GM23338 (cell line): ENCODE data around the gene ELMO2. TPM values are rescaled to one million over a fixed set of nuclear protein-coding genes. Genes with fewer than 3 reads are reported as not detected.

Experiments
- ATAC-seq: fragments of 200-7000 bp; cut with Tn5 transposase; 3 replicates; pipeline ENCODE4 v1.9.1; 2020
- DNase-seq: peaks from one replicate; pipeline ENCODE4 v3.0.0-alpha.2; 2015; ENCODE audit warnings: low spot score
- H2AFZ ChIP-seq: fragments of 200-600 bp; sonication (generic); 2 replicates; pipeline ENCODE4 v1.8.0; 2016; ENCODE audit warnings: antibody characterized with exemption, mild to moderate bottlenecking, moderate library complexity
- H3F3A ChIP-seq: fragments of 200-600 bp; sonication (generic); replicated peaks from 2 replicates; pipeline ENCODE4 v1.8.0; 2017; ENCODE audit warnings: antibody characterized with exemption, mixed run types, low read depth
- H3K27ac ChIP-seq: fragments of 200-600 bp; sonication (generic); 2 replicates; pipeline ENCODE4 v1.6.1; 2016; ENCODE audit warnings: low read depth
- H3K27me3 ChIP-seq: fragments of 200-600 bp; sonication (generic); 2 replicates; pipeline ENCODE4 v1.8.0; 2016; ENCODE audit warnings: mild to moderate bottlenecking, mixed run types, moderate library complexity; ENCODE audit not compliant: insufficient read depth
- H3K36me3 ChIP-seq: fragments of 200-600 bp; sonication (generic); 2 replicates; pipeline ENCODE4 v1.8.0; 2016; ENCODE audit warnings: mild to moderate bottlenecking; ENCODE audit not compliant: insufficient read depth
- H3K4me1 ChIP-seq: fragments of 200-600 bp; sonication (generic); 2 replicates; pipeline ENCODE4 v1.8.0; 2016; ENCODE audit warnings: mild to moderate bottlenecking, moderate library complexity; ENCODE audit not compliant: insufficient read depth
- H3K4me2 ChIP-seq: fragments of 200-600 bp; sonication (generic); 2 replicates; pipeline ENCODE4 v1.7.1; 2017; ENCODE audit warnings: mixed run types
- H3K4me3 ChIP-seq: fragments of 200-600 bp; sonication (generic); 2 replicates; pipeline ENCODE4 v1.6.1; 2016; ENCODE audit warnings: mixed run types
- H3K79me2 ChIP-seq: fragments of 200-600 bp; sonication (generic); replicated peaks from 2 replicates; pipeline ENCODE4 v1.8.0; 2017; ENCODE audit warnings: mild to moderate bottlenecking; ENCODE audit not compliant: insufficient read depth
- H3K9me2 ChIP-seq: fragments of 200-600 bp; sonication (generic); 2 replicates; pipeline ENCODE4 v1.8.0; 2017; ENCODE audit not compliant: insufficient read depth
- H4K20me1 ChIP-seq: fragments of 200-600 bp; sonication (generic); replicated peaks from 2 replicates; pipeline ENCODE4 v1.8.0; 2017; ENCODE audit warnings: mild to moderate bottlenecking; ENCODE audit not compliant: insufficient read depth
- H3K27ac Mint-ChIP-seq: 2 replicates; pipeline ENCODE4 v1.8.0; 2020; ENCODE audit warnings: inconsistent platforms, mild to moderate bottlenecking, moderate library complexity, mixed read lengths
- H3K27me3 Mint-ChIP-seq: 3 replicates; pipeline ENCODE4 v1.8.0; 2022; ENCODE audit warnings: low read depth, mild to moderate bottlenecking, moderate library complexity, mixed read lengths, inconsistent platforms; ENCODE audit not compliant: insufficient read depth, poor library complexity
- H3K36me3 Mint-ChIP-seq: 3 replicates; pipeline ENCODE4 v1.8.0; 2021; ENCODE audit warnings: low read depth, mild to moderate bottlenecking, inconsistent platforms, moderate library complexity, mixed read lengths
- H3K4me1 Mint-ChIP-seq: 3 replicates; pipeline ENCODE4 v1.8.0; 2020; ENCODE audit warnings: mild to moderate bottlenecking, inconsistent platforms, mixed read lengths
- H3K4me3 Mint-ChIP-seq: 3 replicates; pipeline ENCODE4 v1.8.0; 2021; ENCODE audit warnings: moderate library complexity, mild to moderate bottlenecking, inconsistent platforms, mixed read lengths
- H3K9me3 Mint-ChIP-seq: 3 replicates; pipeline ENCODE4 v1.8.0; 2020; ENCODE audit warnings: moderate library complexity, mild to moderate bottlenecking, inconsistent platforms, mixed read lengths
- CTCF ChIP-seq, 2 experiments: fragments of 200-600 bp in 1 of 2; sonication (generic) in 1 of 2; conservative IDR thresholded peaks; 2 replicates each; pipeline versions ENCODE4 v1.5.1 to v1.6.1; 2016 to 2017; ENCODE audit warnings: antibody characterized with exemption in 2 of 2, low read depth in 2 of 2, mild to moderate bottlenecking in 2 of 2, moderate library complexity in 1 of 2
- ETS1 ChIP-seq: IDR thresholded peaks from 2 replicates; pipeline ENCODE4 v1.6.1; 2016; ENCODE audit warnings: antibody characterized with exemption
- EZH2 ChIP-seq: fragments of 200-600 bp; sonication (generic); IDR thresholded peaks from one replicate; pipeline ENCODE4 v1.8.0; 2017; ENCODE audit warnings: antibody characterized with exemption, mild to moderate bottlenecking, low read depth; ENCODE audit not compliant: unreplicated experiment
- EZH2phosphoT487 ChIP-seq: fragments of 200-600 bp; sonication (generic); IDR thresholded peaks from one replicate; pipeline ENCODE4 v1.8.1; 2018; ENCODE audit warnings: antibody characterized with exemption; ENCODE audit not compliant: unreplicated experiment
- JUNB ChIP-seq: IDR thresholded peaks from one replicate; pipeline ENCODE4 v1.6.1; 2016; ENCODE audit warnings: antibody characterized with exemption; ENCODE audit not compliant: unreplicated experiment
- NANOG ChIP-seq: IDR thresholded peaks from 2 replicates; pipeline ENCODE4 v1.6.1; 2016; ENCODE audit warnings: antibody characterized with exemption, borderline replicate concordance
- POLR2AphosphoS5 ChIP-seq: IDR thresholded peaks from 2 replicates; pipeline ENCODE4 v1.6.1; 2016; ENCODE audit warnings: antibody characterized with exemption, low read depth
- REST ChIP-seq: IDR thresholded peaks from one replicate; pipeline ENCODE4 v1.6.1; 2018; ENCODE audit warnings: antibody characterized with exemption; ENCODE audit not compliant: unreplicated experiment
- STAT1 ChIP-seq: IDR thresholded peaks from one replicate; pipeline ENCODE4 v1.6.1; 2016; ENCODE audit warnings: antibody characterized with exemption; ENCODE audit not compliant: unreplicated experiment
- ZNF114 ChIP-seq: fragments of 250-450 bp; sonication (Bioruptor Pico); IDR thresholded peaks from 2 replicates; pipeline ENCODE4 v1.5.0; 2020; ENCODE audit warnings: mild to moderate bottlenecking, moderate library complexity
- ZNF331 ChIP-seq: fragments of 250-450 bp; sonication (Bioruptor Pico); IDR thresholded peaks from 2 replicates; pipeline ENCODE4 v1.5.0; 2020; ENCODE audit warnings: low read depth, mild to moderate bottlenecking, moderate library complexity
- ZNF462 ChIP-seq: fragments of 250-450 bp; sonication (Bioruptor Pico); IDR thresholded peaks from 2 replicates; pipeline ENCODE4 v1.5.0; 2020; ENCODE audit warnings: mild to moderate bottlenecking, moderate library complexity
- polyA plus RNA-seq: library from polyadenylated mRNA; unstranded; fragments of >200 nt; fragmentation: Nextera tagmentation; extraction: Ambion mirVana; gene quantifications from 2 replicates; pipeline ENCODE4 v1.2.1, GENCODE V29; 2016
- total RNA-seq: library from RNA; depleted of rRNA; stranded (reverse); fragments of >200 nt; shearing (Covaris generic); gene quantifications from 2 replicates; pipeline ENCODE4 v1.2.3, GENCODE V29; 2014

Gene ELMO2
- total and polyA plus RNA-seq, 2 experiments from 2014 or later, result 15.1 to 44.1 TPM

GRCh38 chr20:46364670-46365486 is 41.5 kb downstream of the ELMO2 start:
- Histone ChIP-seq H3K36me3 (peaks cover 4% of the 10 kb centered on the region), H3K79me2 (peaks cover 30% of the 10 kb centered on the region), H3K4me1 (peaks cover 13% of the 10 kb centered on the region), H3K27ac (no peak overlapping the region), H3K4me2 (peak overlapping the region; percentile 77), H3K27me3 (no peaks in the 10 kb centered on the region), H4K20me1 (peaks cover 14% of the 10 kb centered on the region), H3K9me2 (no peaks in the 10 kb centered on the region), H3K4me3 (peak overlapping the region; percentile 93), H2AFZ (peak overlapping the region; percentile 44; the same call in 1 of the 2 replicates), H3F3A (0 out of 2 replicates have a peak, but pooled peaks cover 5% of the 10 kb centered on the region)
- Mint-ChIP-seq H3K27me3 (peaks cover 7% of the 10 kb centered on the region), H3K9me3 (no peaks in the 10 kb centered on the region; the same call in 2 of the 3 replicates), H3K4me3 (peak overlapping the region; percentile 90), H3K36me3 (peaks cover 33% of the 10 kb centered on the region), H3K4me1 (peaks cover 13% of the 10 kb centered on the region; the same call in 2 of the 3 replicates), H3K27ac (peak overlapping the region; percentile 80)
- ATAC-seq (no peak), DNase-seq (no peak)
- no peak for TF ChIP-seq ZNF114 (CRISPR knock-in tag)
- TF ChIP-seq POLR2AphosphoS5, result no peak
- TF ChIP-seq NANOG, result no peak
- TF ChIP-seq ZNF462 (CRISPR knock-in tag), result no peak
- no peak for TF ChIP-seq JUNB
- TF ChIP-seq EZH2, result no peak
- no peak for TF ChIP-seq ETS1
- no peak for TF ChIP-seq REST
- TF ChIP-seq STAT1, result no peak
- TF ChIP-seq ZNF331 (CRISPR knock-in tag), result no peak
- no peak for TF ChIP-seq CTCF (conservative IDR thresholded peaks at IDR 0.05; ENCODE audit: low read depth in 2 of 2)
- no peak for TF ChIP-seq EZH2phosphoT487
